ENCODE measurements around the gene SRD5A3. TPM values are rescaled to one million over a fixed set of nuclear protein-coding genes. Genes with fewer than 3 reads are reported as not detected.

The SRD5A3 gene
- total and polyA plus RNA-seq, 9 of the 15 experiments (the other 6 are each of a cell fraction or from before 2014, with no cell fraction given) = 2.5 to 37.0 (median 13.3) TPM

DNA sequence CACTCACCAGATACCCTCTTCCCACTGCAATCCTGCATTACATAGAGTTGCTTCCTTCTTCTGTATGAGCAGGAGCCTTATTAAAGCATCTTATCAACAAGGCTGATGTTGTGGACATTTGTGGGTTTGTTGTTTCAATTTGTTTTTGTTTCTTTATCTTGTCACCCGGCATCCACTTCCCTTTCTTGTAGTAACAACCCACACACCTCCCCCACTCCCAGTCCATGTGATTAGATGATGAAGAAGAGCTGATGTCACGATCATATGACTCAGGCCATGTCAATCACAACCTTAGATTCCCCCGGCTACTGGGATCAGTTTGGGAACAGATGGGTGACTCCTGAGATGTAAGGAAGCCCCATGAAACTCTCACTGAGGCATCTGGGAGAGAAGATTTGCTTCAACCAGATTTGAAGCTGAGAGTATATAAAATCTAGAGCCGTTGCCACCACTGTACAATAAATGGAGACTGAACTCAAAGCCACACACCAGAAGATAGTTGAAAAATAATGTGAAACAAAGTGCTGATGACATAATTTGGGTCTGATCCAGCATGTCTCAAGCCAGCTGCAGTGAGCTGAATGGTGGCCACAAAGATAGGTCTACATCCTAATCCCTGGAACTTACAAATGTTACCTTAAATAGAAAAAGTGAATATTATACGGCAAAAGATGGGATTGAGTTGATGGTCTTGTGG is 34.1 kb upstream of the SRD5A3 start (continued):
- TF ChIP-seq, protein P1, sequence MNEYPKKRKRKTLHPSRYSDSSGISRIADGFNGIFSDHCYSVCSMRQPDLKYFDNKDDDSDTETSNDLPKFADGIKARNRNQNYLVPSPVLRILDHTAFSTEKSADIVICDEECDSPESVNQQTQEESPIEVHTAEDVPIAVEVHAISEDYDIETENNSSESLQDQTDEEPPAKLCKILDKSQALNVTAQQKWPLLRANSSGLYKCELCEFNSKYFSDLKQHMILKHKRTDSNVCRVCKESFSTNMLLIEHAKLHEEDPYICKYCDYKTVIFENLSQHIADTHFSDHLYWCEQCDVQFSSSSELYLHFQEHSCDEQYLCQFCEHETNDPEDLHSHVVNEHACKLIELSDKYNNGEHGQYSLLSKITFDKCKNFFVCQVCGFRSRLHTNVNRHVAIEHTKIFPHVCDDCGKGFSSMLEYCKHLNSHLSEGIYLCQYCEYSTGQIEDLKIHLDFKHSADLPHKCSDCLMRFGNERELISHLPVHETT (CRISPR knock-in tag; conservative IDR thresholded peaks at IDR 0.05 in 1 of 2, IDR thresholded peaks at IDR 0.05 in 1 of 2) = no peak
- no peak for TF ChIP-seq FOS (IDR thresholded peaks at IDR 0.05; ENCODE audit: extremely low read depth, insufficient read length)
- TF ChIP-seq, protein P2, sequence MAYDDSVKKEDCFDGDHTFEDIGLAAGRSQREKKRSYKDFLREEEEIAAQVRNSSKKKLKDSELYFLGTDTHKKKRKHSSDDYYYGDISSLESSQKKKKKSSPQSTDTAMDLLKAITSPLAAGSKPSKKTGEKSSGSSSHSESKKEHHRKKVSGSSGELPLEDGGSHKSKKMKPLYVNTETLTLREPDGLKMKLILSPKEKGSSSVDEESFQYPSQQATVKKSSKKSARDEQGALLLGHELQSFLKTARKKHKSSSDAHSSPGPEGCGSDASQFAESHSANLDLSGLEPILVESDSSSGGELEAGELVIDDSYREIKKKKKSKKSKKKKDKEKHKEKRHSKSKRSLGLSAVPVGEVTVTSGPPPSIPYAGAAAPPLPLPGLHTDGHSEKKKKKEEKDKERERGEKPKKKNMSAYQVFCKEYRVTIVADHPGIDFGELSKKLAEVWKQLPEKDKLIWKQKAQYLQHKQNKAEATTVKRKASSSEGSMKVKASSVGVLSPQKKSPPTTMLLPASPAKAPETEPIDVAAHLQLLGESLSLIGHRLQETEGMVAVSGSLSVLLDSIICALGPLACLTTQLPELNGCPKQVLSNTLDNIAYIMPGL (CRISPR knock-in tag; IDR thresholded peaks at IDR 0.05) = no peak
- TF ChIP-seq EHMT2 (IDR thresholded peaks at IDR 0.05) = no peak
- no peak for TF ChIP-seq ZBTB7A (IDR thresholded peaks at IDR 0.05; ENCODE audit: borderline replicate concordance, control insufficient read depth, low read depth, low read length)
- TF ChIP-seq ATF1 (CRISPR knock-in tag; IDR thresholded peaks at IDR 0.05) = no peak
- peak; percentile 45 for TF ChIP-seq ATF1 (tag; IDR thresholded peaks at IDR 0.05)
- no peak for TF ChIP-seq CREBBP (IDR thresholded peaks at IDR 0.05; ENCODE audit: low read depth, low read length)
- TF ChIP-seq ZNF444 (CRISPR knock-in tag; IDR thresholded peaks at IDR 0.05) = no peak
- TF ChIP-seq MXD1 (CRISPR knock-in tag; IDR thresholded peaks at IDR 0.05; ENCODE audit: borderline replicate concordance, poor library complexity, severe bottlenecking) = no peak
- TF ChIP-seq SMARCB1 (IDR thresholded peaks at IDR 0.05; ENCODE audit: insufficient read length, low read depth) = no peak
- TF ChIP-seq, protein P3, sequence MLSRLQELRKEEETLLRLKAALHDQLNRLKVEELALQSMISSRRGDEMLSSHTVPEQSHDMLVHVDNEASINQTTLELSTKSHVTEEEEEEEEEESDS (CRISPR knock-in tag; IDR thresholded peaks at IDR 0.05) = no peak
- TF ChIP-seq, protein P4, sequence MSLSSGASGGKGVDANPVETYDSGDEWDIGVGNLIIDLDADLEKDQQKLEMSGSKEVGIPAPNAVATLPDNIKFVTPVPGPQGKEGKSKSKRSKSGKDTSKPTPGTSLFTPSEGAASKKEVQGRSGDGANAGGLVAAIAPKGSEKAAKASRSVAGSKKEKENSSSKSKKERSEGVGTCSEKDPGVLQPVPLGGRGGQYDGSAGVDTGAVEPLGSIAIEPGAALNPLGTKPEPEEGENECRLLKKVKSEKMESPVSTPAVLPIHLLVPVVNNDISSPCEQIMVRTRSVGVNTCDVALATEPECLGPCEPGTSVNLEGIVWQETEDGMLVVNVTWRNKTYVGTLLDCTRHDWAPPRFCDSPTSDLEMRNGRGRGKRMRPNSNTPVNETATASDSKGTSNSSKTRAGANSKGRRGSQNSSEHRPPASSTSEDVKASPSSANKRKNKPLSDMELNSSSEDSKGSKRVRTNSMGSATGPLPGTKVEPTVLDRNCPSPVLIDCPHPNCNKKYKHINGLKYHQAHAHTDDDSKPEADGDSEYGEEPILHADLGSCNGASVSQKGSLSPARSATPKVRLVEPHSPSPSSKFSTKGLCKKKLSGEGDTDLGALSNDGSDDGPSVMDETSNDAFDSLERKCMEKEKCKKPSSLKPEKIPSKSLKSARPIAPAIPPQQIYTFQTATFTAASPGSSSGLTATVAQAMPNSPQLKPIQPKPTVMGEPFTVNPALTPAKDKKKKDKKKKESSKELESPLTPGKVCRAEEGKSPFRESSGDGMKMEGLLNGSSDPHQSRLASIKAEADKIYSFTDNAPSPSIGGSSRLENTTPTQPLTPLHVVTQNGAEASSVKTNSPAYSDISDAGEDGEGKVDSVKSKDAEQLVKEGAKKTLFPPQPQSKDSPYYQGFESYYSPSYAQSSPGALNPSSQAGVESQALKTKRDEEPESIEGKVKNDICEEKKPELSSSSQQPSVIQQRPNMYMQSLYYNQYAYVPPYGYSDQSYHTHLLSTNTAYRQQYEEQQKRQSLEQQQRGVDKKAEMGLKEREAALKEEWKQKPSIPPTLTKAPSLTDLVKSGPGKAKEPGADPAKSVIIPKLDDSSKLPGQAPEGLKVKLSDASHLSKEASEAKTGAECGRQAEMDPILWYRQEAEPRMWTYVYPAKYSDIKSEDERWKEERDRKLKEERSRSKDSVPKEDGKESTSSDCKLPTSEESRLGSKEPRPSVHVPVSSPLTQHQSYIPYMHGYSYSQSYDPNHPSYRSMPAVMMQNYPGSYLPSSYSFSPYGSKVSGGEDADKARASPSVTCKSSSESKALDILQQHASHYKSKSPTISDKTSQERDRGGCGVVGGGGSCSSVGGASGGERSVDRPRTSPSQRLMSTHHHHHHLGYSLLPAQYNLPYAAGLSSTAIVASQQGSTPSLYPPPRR (CRISPR knock-in tag; IDR thresholded peaks at IDR 0.05; ENCODE audit: borderline replicate concordance) = no peak
- peak; percentile 36; the same call in 1 of the 2 replicates for TF ChIP-seq CBFA2T2 (conservative IDR thresholded peaks at IDR 0.05)
- TF ChIP-seq, protein P5, sequence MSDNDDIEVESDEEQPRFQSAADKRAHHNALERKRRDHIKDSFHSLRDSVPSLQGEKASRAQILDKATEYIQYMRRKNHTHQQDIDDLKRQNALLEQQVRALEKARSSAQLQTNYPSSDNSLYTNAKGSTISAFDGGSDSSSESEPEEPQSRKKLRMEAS (CRISPR knock-in tag; IDR thresholded peaks at IDR 0.05) = no peak
- TF ChIP-seq SIRT6 (IDR thresholded peaks at IDR 0.05; ENCODE audit: low read depth, low read length) = no peak
- no peak for TF ChIP-seq KLF6 (CRISPR knock-in tag; IDR thresholded peaks at IDR 0.05; ENCODE audit: borderline replicate concordance)
- TF ChIP-seq EGR1 (conservative IDR thresholded peaks at IDR 0.05) = peak; percentile 61; the same call in 1 of the 2 replicates
- no peak; the same call in 1 of the 2 replicates for TF ChIP-seq NCOA1 (IDR thresholded peaks at IDR 0.05; ENCODE audit: low read depth)
